Measurements from ENCODE around the gene TMX4. TPM values are rescaled to one million over a fixed set of nuclear protein-coding genes. Genes with fewer than 3 reads are reported as not detected.

Gene TMX4
- total and polyA plus RNA-seq, 4 donors, result 12.6 to 17.3 (median 15.9) TPM

DNA sequence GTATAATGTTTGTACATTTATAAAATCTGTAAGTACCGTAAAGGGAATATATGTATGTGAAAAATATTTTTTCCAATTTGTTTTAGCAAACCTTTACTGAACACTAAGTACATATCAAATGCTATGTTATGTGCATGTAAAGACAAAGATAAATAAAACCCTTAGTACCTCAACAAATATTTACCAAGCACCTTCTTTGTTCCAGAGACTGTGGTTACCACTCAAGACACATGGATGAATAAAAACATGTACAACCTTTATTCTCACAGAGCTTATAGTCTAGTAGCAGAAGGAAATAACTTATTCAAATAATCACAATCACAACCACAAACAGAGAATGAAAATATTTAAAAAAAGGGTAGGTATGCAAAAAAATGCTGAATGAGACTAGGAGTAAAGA, 17.5 kb downstream of the TMX4 start:
- H3K4me1 ChIP-seq (ENCODE audit: control insufficient read depth in 4 of 4, insufficient read depth in 4 of 4, low read length in 3 of 4), result no peaks in the 10 kb centered on the region
- no peak overlapping the region for H3K9ac ChIP-seq (ENCODE audit: low read depth in 1 of 2, low read length in 2 of 2)
- no peak overlapping the region for H3K4me3 ChIP-seq (ENCODE audit: low read depth in 1 of 3, low read length in 3 of 3)
- no peak for DNase-seq (ENCODE audit: low spot score)
- H3K9me3 ChIP-seq (ENCODE audit: control insufficient read depth in 4 of 4, low read length in 3 of 4), result no peaks in the 10 kb centered on the region
- no peak overlapping the region for H3K27ac ChIP-seq (ENCODE audit: low read depth in 1 of 2, low read length in 2 of 2)
- H3K27me3 ChIP-seq (ENCODE audit: control insufficient read depth in 4 of 4, insufficient read depth in 4 of 4, low read length in 3 of 4), result no peaks in the 10 kb centered on the region
- WGBS, result 99% methylated on average over 1 of the region's 1 CpG
- no peak for TF ChIP-seq FOXA2 (IDR thresholded peaks at IDR 0.05)
- no peak for TF ChIP-seq SP1 (IDR thresholded peaks at IDR 0.05)
- TF ChIP-seq NR2F2 (IDR thresholded peaks at IDR 0.05), result no peak
- TF ChIP-seq EGR1 (IDR thresholded peaks at IDR 0.05; ENCODE audit: low read depth in 2 of 2), result no peak
- TF ChIP-seq MAX (IDR thresholded peaks at IDR 0.05), result no peak
- no peak for TF ChIP-seq RAD21 (IDR thresholded peaks at IDR 0.05)
- TF ChIP-seq FOXA1 (IDR thresholded peaks at IDR 0.05), result no peak
- peaks cover 0 to 20% (median 10%) of the 10 kb centered on the region in 4 donors for H3K36me3 ChIP-seq (ENCODE audit: control insufficient read depth in 4 of 4, insufficient read depth in 3 of 4, low read depth in 1 of 4, low read length in 3 of 4)

- DNase-seq (ENCODE audit: low spot score), result no peak
- H3K4me3 ChIP-seq (ENCODE audit: low read depth in 1 of 3, low read length in 3 of 3), result no peak overlapping the region
- no peak overlapping the region for H3K27ac ChIP-seq (ENCODE audit: low read depth in 1 of 2, low read length in 2 of 2)
- no peaks in the 10 kb centered on the region for H3K27me3 ChIP-seq (ENCODE audit: control insufficient read depth in 4 of 4, insufficient read depth in 4 of 4, low read length in 3 of 4)
- H3K9ac ChIP-seq (ENCODE audit: low read depth in 1 of 2, low read length in 2 of 2), result no peak overlapping the region
- no peak for TF ChIP-seq ATF3 (IDR thresholded peaks at IDR 0.05)
- TF ChIP-seq SP1 (IDR thresholded peaks at IDR 0.05), result no peak
- no peak for TF ChIP-seq YY1 (IDR thresholded peaks at IDR 0.05)
- TF ChIP-seq ZBTB33 (IDR thresholded peaks at IDR 0.05), result no peak
- no peak for TF ChIP-seq HNF4A (conservative IDR thresholded peaks at IDR 0.05)
- TF ChIP-seq RXRA (IDR thresholded peaks at IDR 0.05), result no peak
- no peak for TF ChIP-seq EGR1 (IDR thresholded peaks at IDR 0.05; ENCODE audit: low read depth in 2 of 2)
- H3K4me1 ChIP-seq (ENCODE audit: control insufficient read depth in 4 of 4, insufficient read depth in 4 of 4, low read length in 3 of 4), result no peaks in the 10 kb centered on the region
- no peaks in the 10 kb centered on the region for H3K9me3 ChIP-seq (ENCODE audit: control insufficient read depth in 4 of 4, low read length in 3 of 4)
- H3K36me3 ChIP-seq (ENCODE audit: control insufficient read depth in 4 of 4, insufficient read depth in 3 of 4, low read depth in 1 of 4, low read length in 3 of 4), result peaks cover 0 to 22% (median 11%) of the 10 kb centered on the region in 4 donors
Observed at GRCh38 chr20:8000796-8001195, 18.8 kb downstream of the TMX4 start.

DNA sequence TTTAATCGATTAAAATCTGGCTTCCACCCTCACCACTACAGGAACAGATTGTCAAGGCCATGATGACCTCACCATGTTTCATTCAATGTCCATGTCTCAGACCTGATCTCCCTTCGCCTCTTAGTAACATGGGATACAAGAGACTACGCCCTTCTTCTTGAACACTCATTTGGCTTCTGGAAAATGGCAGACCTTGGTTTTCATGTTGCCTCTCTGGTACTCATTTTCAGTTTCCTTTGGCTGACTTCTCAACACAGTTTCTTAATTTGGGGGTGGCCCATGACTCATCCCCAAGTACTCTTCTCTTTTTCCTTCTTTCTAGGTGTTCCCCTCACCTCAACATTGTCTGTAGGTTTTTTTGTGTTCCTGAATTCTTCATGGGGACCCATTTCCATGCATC, 22.7 kb downstream of the TMX4 start:
- Histone ChIP-seq H3K36me3 (ENCODE audit: control insufficient read depth in 4 of 4, insufficient read depth in 3 of 4, low read depth in 1 of 4, low read length in 3 of 4) (peaks cover 0 to 29% (median 19%) of the 10 kb centered on the region in 4 donors), H3K9ac (ENCODE audit: low read depth in 1 of 2, low read length in 2 of 2) (no peak overlapping the region)
- no peak for DNase-seq (ENCODE audit: low spot score)

More for the DNA sequence above, 22.7 kb downstream of the TMX4 start:
- Histone ChIP-seq H3K27ac (ENCODE audit: low read depth in 1 of 2, low read length in 2 of 2) (no peak overlapping the region), H3K4me3 (ENCODE audit: low read depth in 1 of 3, low read length in 3 of 3) (no peak overlapping the region), H3K4me1 (ENCODE audit: control insufficient read depth in 4 of 4, insufficient read depth in 4 of 4, low read length in 3 of 4) (no peaks in the 10 kb centered on the region), H3K27me3 (ENCODE audit: control insufficient read depth in 4 of 4, insufficient read depth in 4 of 4, low read length in 3 of 4) (no peaks in the 10 kb centered on the region), H3K9me3 (ENCODE audit: control insufficient read depth in 4 of 4, low read length in 3 of 4) (no peaks in the 10 kb centered on the region)
- TF ChIP-seq RAD21 (IDR thresholded peaks at IDR 0.05), result no peak
- no peak for TF ChIP-seq EGR1 (IDR thresholded peaks at IDR 0.05; ENCODE audit: low read depth in 2 of 2)
- TF ChIP-seq ZBTB33 (IDR thresholded peaks at IDR 0.05), result no peak
- no peak for TF ChIP-seq ATF3 (IDR thresholded peaks at IDR 0.05)
- TF ChIP-seq YY1 (IDR thresholded peaks at IDR 0.05), result no peak
- TF ChIP-seq FOXA1 (IDR thresholded peaks at IDR 0.05), result no peak
- TF ChIP-seq, protein P1, sequence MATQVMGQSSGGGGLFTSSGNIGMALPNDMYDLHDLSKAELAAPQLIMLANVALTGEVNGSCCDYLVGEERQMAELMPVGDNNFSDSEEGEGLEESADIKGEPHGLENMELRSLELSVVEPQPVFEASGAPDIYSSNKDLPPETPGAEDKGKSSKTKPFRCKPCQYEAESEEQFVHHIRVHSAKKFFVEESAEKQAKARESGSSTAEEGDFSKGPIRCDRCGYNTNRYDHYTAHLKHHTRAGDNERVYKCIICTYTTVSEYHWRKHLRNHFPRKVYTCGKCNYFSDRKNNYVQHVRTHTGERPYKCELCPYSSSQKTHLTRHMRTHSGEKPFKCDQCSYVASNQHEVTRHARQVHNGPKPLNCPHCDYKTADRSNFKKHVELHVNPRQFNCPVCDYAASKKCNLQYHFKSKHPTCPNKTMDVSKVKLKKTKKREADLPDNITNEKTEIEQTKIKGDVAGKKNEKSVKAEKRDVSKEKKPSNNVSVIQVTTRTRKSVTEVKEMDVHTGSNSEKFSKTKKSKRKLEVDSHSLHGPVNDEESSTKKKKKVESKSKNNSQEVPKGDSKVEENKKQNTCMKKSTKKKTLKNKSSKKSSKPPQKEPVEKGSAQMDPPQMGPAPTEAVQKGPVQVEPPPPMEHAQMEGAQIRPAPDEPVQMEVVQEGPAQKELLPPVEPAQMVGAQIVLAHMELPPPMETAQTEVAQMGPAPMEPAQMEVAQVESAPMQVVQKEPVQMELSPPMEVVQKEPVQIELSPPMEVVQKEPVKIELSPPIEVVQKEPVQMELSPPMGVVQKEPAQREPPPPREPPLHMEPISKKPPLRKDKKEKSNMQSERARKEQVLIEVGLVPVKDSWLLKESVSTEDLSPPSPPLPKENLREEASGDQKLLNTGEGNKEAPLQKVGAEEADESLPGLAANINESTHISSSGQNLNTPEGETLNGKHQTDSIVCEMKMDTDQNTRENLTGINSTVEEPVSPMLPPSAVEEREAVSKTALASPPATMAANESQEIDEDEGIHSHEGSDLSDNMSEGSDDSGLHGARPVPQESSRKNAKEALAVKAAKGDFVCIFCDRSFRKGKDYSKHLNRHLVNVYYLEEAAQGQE (IDR thresholded peaks at IDR 0.05), result no peak
- TF ChIP-seq JUND (IDR thresholded peaks at IDR 0.05), result no peak
- no peak for TF ChIP-seq NR2F2 (IDR thresholded peaks at IDR 0.05)
- TF ChIP-seq RXRA (IDR thresholded peaks at IDR 0.05), result no peak
- TF ChIP-seq HNF4G (IDR thresholded peaks at IDR 0.05), result no peak
- TF ChIP-seq TAF1 (conservative IDR thresholded peaks at IDR 0.05), result no peak
- WGBS, result 98% methylated on average over 3 of the region's 3 CpGs
